ENCODE results near the gene NRN1L. TPM values are rescaled to one million over a fixed set of nuclear protein-coding genes. Genes with fewer than 3 reads are reported as not detected.

NRN1L gene
- total RNA-seq, 4 donors from 2014 or later: 1.2 to 2.4 TPM; not detected in 2

GRCh38 chr16:67902831-67903230, 18.1 kb downstream of the NRN1L start:
- H3K36me3 ChIP-seq: peaks cover 0 to 28% of the 10 kb centered on the region in 2 donors
- H3K9me3 ChIP-seq: no peaks in the 10 kb centered on the region
- no peaks in the 10 kb centered on the region for H3K27me3 ChIP-seq
- WGBS, 2 donors (ENCODE audit: low coverage in 1 of 2): 70 to 90% methylated on average over 3 of the region's 4 CpGs
- ATAC-seq: no peak
- no peak overlapping the region for H3K27ac ChIP-seq
- H3K4me1 ChIP-seq: peaks cover 0 to 11% (median 3%) of the 10 kb centered on the region in 3 donors
- TF ChIP-seq POLR2AphosphoS5 (IDR thresholded peaks at IDR 0.05) (no peak), POLR2A (IDR thresholded peaks at IDR 0.05) (no peak), EP300 (IDR thresholded peaks at IDR 0.05) (no peak), CTCF (IDR thresholded peaks at IDR 0.05) (no peak)
- no peak overlapping the region for H3K4me3 ChIP-seq

GRCh38 chr16:67907397-67908180, 22.9 kb downstream of the NRN1L start:
- TF ChIP-seq CTCF (IDR thresholded peaks at IDR 0.05) (no peak), POLR2A (IDR thresholded peaks at IDR 0.05) (no peak), POLR2AphosphoS5 (IDR thresholded peaks at IDR 0.05) (no peak), EP300 (IDR thresholded peaks at IDR 0.05) (no peak)
- no peaks in the 10 kb centered on the region for H3K9me3 ChIP-seq

GRCh38 chr16:67909056-67909742, 24.5 kb downstream of the NRN1L start:
- 78 to 94% methylated on average over 7 to 8 of the region's 36 CpGs for WGBS, 2 donors (ENCODE audit: low coverage in 1 of 2)
- Histone ChIP-seq H3K9me3 (no peaks in the 10 kb centered on the region), H3K27me3 (no peaks in the 10 kb centered on the region), H3K36me3 (peaks cover 0 to 48% of the 10 kb centered on the region in 2 donors), H3K4me3 (no peak overlapping the region), H3K27ac (no peak overlapping the region), H3K4me1 (peaks cover 0 to 9% (median 0%) of the 10 kb centered on the region in 3 donors)
- TF ChIP-seq POLR2A (IDR thresholded peaks at IDR 0.05): no peak
- no peak for TF ChIP-seq POLR2AphosphoS5 (IDR thresholded peaks at IDR 0.05)
- no peak for TF ChIP-seq EP300 (IDR thresholded peaks at IDR 0.05)
- no peak for TF ChIP-seq CTCF (IDR thresholded peaks at IDR 0.05)
- ATAC-seq: no peak

More at GRCh38 chr16:67907397-67908180, 22.9 kb downstream of the NRN1L start:
- Histone ChIP-seq H3K4me1 (peaks cover 0 to 9% (median 0%) of the 10 kb centered on the region in 3 donors), H3K27ac (no peak overlapping the region), H3K36me3 (peaks cover 0 to 57% of the 10 kb centered on the region in 2 donors), H3K27me3 (no peaks in the 10 kb centered on the region), H3K4me3 (no peak overlapping the region)
- WGBS, 2 donors (ENCODE audit: low coverage in 1 of 2): 98% methylated on average over 5 of the region's 11 CpGs; no CpG with 5 or more reads in 1 of the 2 donors
- ATAC-seq: no peak

- no peak overlapping the region for H3K4me3 ChIP-seq
Observed at GRCh38 chr16:67910158-67910557, 25.5 kb downstream of the NRN1L start.

More at GRCh38 chr16:67910158-67910557, 25.5 kb downstream of the NRN1L start:
- Histone ChIP-seq H3K36me3 (peaks cover 0 to 51% of the 10 kb centered on the region in 2 donors), H3K9me3 (no peaks in the 10 kb centered on the region), H3K27me3 (no peaks in the 10 kb centered on the region), H3K27ac (no peak overlapping the region), H3K4me1 (peaks cover 0 to 14% (median 0%) of the 10 kb centered on the region in 3 donors)
- 65% methylated on average over 2 of the region's 2 CpGs; no CpG with 5 or more reads in 1 of the 2 donors for WGBS, 2 donors (ENCODE audit: low coverage in 1 of 2)
- no peak for ATAC-seq
- TF ChIP-seq EP300 (IDR thresholded peaks at IDR 0.05) (no peak), POLR2A (IDR thresholded peaks at IDR 0.05) (no peak), POLR2AphosphoS5 (IDR thresholded peaks at IDR 0.05) (no peak), CTCF (IDR thresholded peaks at IDR 0.05) (no peak)

Data from gastroesophageal sphincter (tissue), 4 donors.